Measurements from ENCODE around the gene SCUBE3.

- TF ChIP-seq POLR2A (IDR thresholded peaks at IDR 0.05; ENCODE audit: low read length) (no peak), GATA1 (IDR thresholded peaks at IDR 0.05; ENCODE audit: low read depth, low read length) (no peak)
Observed at GRCh38 chr6:35202066-35202546, 11.7 kb upstream of the SCUBE3 start.
